ENCODE results near the gene COPZ1.

The COPZ1 gene

GRCh38 chr12:54286042-54287030, 38.6 kb upstream of the COPZ1 start:
- WGBS, result 80% methylated on average over 10 of the region's 12 CpGs

GRCh38 chr12:54287261-54288157, 37.4 kb upstream of the COPZ1 start:
- Histone ChIP-seq H2BK5ac (ENCODE audit: low read depth, low read length, poor library complexity, severe bottlenecking) (no peak overlapping the region), H4K8ac (ENCODE audit: low read length) (no peak overlapping the region), H3K9me3 (ENCODE audit: control insufficient read depth, low read length) (no peaks in the 10 kb centered on the region), H3K27me3 (ENCODE audit: control insufficient read depth in 1 of 2, insufficient read depth in 1 of 2, low read length in 2 of 2) (no peaks in the 10 kb centered on the region), H2AK5ac (ENCODE audit: low read length, severe bottlenecking) (no peak overlapping the region), H3K4me2 (ENCODE audit: low read length, poor library complexity, severe bottlenecking) (no peak overlapping the region), H3K14ac (ENCODE audit: low read length in 2 of 2) (no peak overlapping the region), H3K23ac (ENCODE audit: low read length in 2 of 2) (no peak overlapping the region), H3K79me1 (replicated peaks; ENCODE audit: low read length, poor library complexity, severe bottlenecking) (no peaks in the 10 kb centered on the region), H2BK12ac (ENCODE audit: low read length in 2 of 2) (no peak overlapping the region), H3K27ac (ENCODE audit: low read length, poor library complexity, severe bottlenecking) (no peak overlapping the region), H3K4me3 (ENCODE audit: insufficient read depth in 1 of 2, low read depth in 1 of 2, low read length in 2 of 2) (no peak overlapping the region), H2BK120ac (ENCODE audit: low read depth, low read length) (no peak overlapping the region), H3K4ac (ENCODE audit: low read depth in 1 of 2, low read length in 2 of 2) (no peak overlapping the region), H3K9ac (ENCODE audit: low read length) (peak overlapping the region; percentile 8), H3K36me3 (ENCODE audit: control insufficient read depth in 1 of 2, insufficient read depth in 2 of 2, low read depth in 1 of 2, low read length in 2 of 2) (peaks cover 22 to 59% of the 10 kb centered on the region in 2 experiments), H3K4me1 (ENCODE audit: control insufficient read depth, insufficient read depth, low read depth, low read length) (peaks cover 4% of the 10 kb centered on the region), H3K18ac (ENCODE audit: low read depth in 1 of 2, low read length in 2 of 2) (no peak overlapping the region), H2BK15ac (ENCODE audit: low read depth, poor library complexity, severe bottlenecking) (no peak overlapping the region), H2AFZ (ENCODE audit: low read depth, low read length) (no peak overlapping the region), H4K91ac (ENCODE audit: low read length) (no peak overlapping the region)
- DNase-seq, result no peak
- WGBS, result 80% methylated on average over 8 of the region's 8 CpGs

More at GRCh38 chr12:54286042-54287030, 38.6 kb upstream of the COPZ1 start:
- Histone ChIP-seq H2BK15ac (ENCODE audit: low read depth, poor library complexity, severe bottlenecking) (no peak overlapping the region), H3K14ac (ENCODE audit: low read length in 2 of 2) (no peak overlapping the region), H3K4me3 (ENCODE audit: insufficient read depth in 1 of 2, low read depth in 1 of 2, low read length in 2 of 2) (no peak overlapping the region), H3K9ac (ENCODE audit: low read length) (peak overlapping the region; percentile 58), H4K8ac (ENCODE audit: low read length) (peak overlapping the region; percentile 30), H3K4ac (ENCODE audit: low read depth in 1 of 2, low read length in 2 of 2) (no peak overlapping the region), H3K27me3 (ENCODE audit: control insufficient read depth in 1 of 2, insufficient read depth in 1 of 2, low read length in 2 of 2) (no peaks in the 10 kb centered on the region), H3K36me3 (ENCODE audit: control insufficient read depth in 1 of 2, insufficient read depth in 2 of 2, low read depth in 1 of 2, low read length in 2 of 2) (peaks cover 22 to 71% of the 10 kb centered on the region in 2 experiments), H2AK5ac (ENCODE audit: low read length, severe bottlenecking) (no peak overlapping the region), H2AFZ (ENCODE audit: low read depth, low read length) (no peak overlapping the region), H3K4me1 (ENCODE audit: control insufficient read depth, insufficient read depth, low read depth, low read length) (peaks cover 4% of the 10 kb centered on the region), H4K91ac (ENCODE audit: low read length) (no peak overlapping the region), H3K79me1 (replicated peaks; ENCODE audit: low read length, poor library complexity, severe bottlenecking) (no peaks in the 10 kb centered on the region), H3K23ac (ENCODE audit: low read length in 2 of 2) (no peak overlapping the region), H2BK120ac (ENCODE audit: low read depth, low read length) (no peak overlapping the region), H3K9me3 (ENCODE audit: control insufficient read depth, low read length) (no peaks in the 10 kb centered on the region), H3K4me2 (ENCODE audit: low read length, poor library complexity, severe bottlenecking) (peak overlapping the region; percentile 47), H3K18ac (ENCODE audit: low read depth in 1 of 2, low read length in 2 of 2) (peak overlapping the region in 1 of 2 experiments; percentile 41), H3K27ac (ENCODE audit: low read length, poor library complexity, severe bottlenecking) (peak overlapping the region; percentile 37), H2BK12ac (ENCODE audit: low read length in 2 of 2) (no peak overlapping the region), H2BK5ac (ENCODE audit: low read depth, low read length, poor library complexity, severe bottlenecking) (no peak overlapping the region)
- DNase-seq, result no peak

GRCh38 chr12:54292083-54292930, 32.6 kb upstream of the COPZ1 start:
- no peak overlapping the region for H3K18ac ChIP-seq (ENCODE audit: low read depth in 1 of 2, low read length in 2 of 2)
- H3K4me3 ChIP-seq (ENCODE audit: insufficient read depth in 1 of 2, low read depth in 1 of 2, low read length in 2 of 2), result no peak overlapping the region
- H4K91ac ChIP-seq (ENCODE audit: low read length), result no peak overlapping the region
- H3K14ac ChIP-seq (ENCODE audit: low read length in 2 of 2), result no peak overlapping the region
- no peak overlapping the region for H3K4me2 ChIP-seq (ENCODE audit: low read length, poor library complexity, severe bottlenecking)
- H3K27ac ChIP-seq (ENCODE audit: low read length, poor library complexity, severe bottlenecking), result no peak overlapping the region
- H3K9me3 ChIP-seq (ENCODE audit: control insufficient read depth, low read length), result no peaks in the 10 kb centered on the region
- H3K23ac ChIP-seq (ENCODE audit: low read length in 2 of 2), result no peak overlapping the region
- H3K27me3 ChIP-seq (ENCODE audit: control insufficient read depth in 1 of 2, insufficient read depth in 1 of 2, low read length in 2 of 2), result no peaks in the 10 kb centered on the region
- H3K79me1 ChIP-seq (replicated peaks; ENCODE audit: low read length, poor library complexity, severe bottlenecking), result no peaks in the 10 kb centered on the region
- no peak overlapping the region for H4K8ac ChIP-seq (ENCODE audit: low read length)
- H3K4ac ChIP-seq (ENCODE audit: low read depth in 1 of 2, low read length in 2 of 2), result no peak overlapping the region
- H2AK5ac ChIP-seq (ENCODE audit: low read length, severe bottlenecking), result no peak overlapping the region
- H3K9ac ChIP-seq (ENCODE audit: low read length), result no peak overlapping the region
- H2BK120ac ChIP-seq (ENCODE audit: low read depth, low read length), result no peak overlapping the region
- no peak overlapping the region for H2BK15ac ChIP-seq (ENCODE audit: low read depth, poor library complexity, severe bottlenecking)
- no peak for DNase-seq
- peaks cover 12% of the 10 kb centered on the region in 2 experiments for H3K36me3 ChIP-seq (ENCODE audit: control insufficient read depth in 1 of 2, insufficient read depth in 2 of 2, low read depth in 1 of 2, low read length in 2 of 2)
- H2BK5ac ChIP-seq (ENCODE audit: low read depth, low read length, poor library complexity, severe bottlenecking), result no peak overlapping the region
- H2AFZ ChIP-seq (ENCODE audit: low read depth, low read length), result no peak overlapping the region
- H3K4me1 ChIP-seq (ENCODE audit: control insufficient read depth, insufficient read depth, low read depth, low read length), result no peaks in the 10 kb centered on the region
- no peak overlapping the region for H2BK12ac ChIP-seq (ENCODE audit: low read length in 2 of 2)
- WGBS, result 96% methylated on average over 30 of the region's 30 CpGs
